Raji (cell line): ENCODE data around the gene FBXL22.

ENCODE experiments used
- POLR2A ChIP-seq: IDR thresholded peaks from 2 replicates; pipeline ENCODE4 v1.6.1; 2011; ENCODE audit warnings: low read depth, low read length, control low read depth; ENCODE audit not compliant: insufficient read depth

The FBXL22 gene

DNA sequence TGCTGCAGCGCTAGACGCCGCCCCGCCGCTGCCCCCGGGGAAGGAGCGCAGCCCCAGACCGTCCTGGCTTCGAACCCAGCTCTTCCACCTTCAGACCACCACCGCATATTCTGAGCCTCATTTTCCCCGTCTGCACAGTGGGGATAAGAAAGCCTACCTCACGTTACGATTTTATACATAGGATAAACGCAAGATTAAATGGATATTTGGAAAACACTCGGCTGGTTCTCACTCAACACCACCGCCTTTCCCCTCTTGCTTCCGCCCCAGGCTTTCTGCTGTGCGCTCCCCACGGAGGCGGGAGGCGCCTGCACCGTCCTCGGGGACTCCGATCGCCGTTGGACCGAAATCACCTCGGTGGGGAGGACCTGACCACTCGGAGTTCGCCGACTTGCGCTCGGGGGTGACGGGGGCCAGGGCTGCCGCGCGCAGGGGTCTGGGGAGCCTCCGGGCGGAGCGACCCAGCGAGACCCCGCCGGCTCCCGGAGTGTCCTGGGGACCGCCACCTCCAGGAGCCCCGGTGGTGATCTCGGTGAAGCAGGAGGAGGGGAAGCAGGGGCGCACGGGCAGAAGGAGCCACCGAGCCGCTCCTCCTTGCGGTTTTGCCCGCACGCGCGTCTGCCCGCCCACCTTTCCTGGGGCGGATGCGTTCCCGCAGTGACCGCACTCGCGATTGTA, 4.0 kb downstream of the FBXL22 start:
- no peak for TF ChIP-seq POLR2A

DNA sequence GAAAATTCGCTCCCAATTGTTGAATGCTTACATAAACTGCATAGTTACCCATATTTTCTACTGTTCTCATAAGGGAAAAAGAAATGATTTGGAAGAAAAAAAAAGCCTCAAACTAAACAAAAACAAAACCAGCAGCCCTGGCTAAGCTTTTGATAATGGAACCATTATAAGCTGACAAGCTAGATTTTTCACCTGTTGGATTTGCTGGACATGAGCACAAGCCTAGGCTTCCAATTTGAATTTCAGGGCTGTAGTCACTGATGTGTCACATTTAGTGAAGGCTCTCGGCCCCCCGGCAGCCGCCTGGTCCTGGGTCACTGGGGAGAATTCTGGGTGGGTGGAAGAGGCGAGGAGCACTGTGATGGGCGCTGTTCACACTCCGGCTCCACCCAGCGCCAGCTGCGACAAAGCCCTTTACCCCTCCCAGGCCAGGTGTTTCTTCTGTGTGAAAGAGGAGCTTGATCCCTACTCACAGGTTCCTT, 4.6 kb downstream of the FBXL22 start:
- no peak for TF ChIP-seq POLR2A

DNA sequence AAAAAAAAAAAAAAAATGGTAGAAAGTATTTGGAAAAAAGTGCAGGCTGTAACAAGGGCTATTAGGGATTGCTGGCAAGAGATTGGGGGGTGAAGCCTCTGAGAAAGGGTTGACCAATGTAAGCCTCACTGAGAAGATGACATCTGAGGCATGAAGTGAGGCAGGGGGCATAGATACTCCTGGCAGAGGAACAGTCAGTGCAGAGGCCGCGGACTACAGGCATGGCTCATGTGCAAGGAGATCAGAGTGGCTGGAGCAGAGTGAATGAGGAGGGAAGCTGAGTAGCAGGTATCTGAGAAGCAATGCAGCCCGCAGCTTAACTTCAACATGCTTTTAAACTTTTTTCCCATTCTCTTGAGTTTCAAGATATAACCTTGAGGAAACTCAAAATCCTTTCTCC, 5.4 kb downstream of the FBXL22 start:
- no peak for TF ChIP-seq POLR2A

DNA sequence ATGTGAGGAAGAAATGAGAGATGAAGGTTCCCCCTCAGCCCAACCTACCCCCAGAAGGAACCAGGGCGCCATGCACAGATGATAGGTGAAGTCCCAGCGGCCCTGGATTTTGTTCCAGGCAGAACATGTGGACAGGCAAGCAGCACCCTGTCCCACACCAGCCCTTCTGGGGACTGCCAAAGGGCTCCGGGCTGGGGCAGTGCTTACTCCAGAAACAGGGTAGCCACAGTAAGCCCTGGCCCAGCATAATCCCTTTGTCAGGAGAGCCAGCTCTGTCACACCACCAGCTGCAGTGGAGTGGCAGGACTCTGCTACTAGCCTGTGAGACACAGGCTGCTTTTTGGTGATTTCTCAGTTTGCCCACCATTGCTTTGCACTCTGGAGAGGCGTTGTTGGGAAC, 6.3 kb downstream of the FBXL22 start:
- no peak for TF ChIP-seq POLR2A

DNA sequence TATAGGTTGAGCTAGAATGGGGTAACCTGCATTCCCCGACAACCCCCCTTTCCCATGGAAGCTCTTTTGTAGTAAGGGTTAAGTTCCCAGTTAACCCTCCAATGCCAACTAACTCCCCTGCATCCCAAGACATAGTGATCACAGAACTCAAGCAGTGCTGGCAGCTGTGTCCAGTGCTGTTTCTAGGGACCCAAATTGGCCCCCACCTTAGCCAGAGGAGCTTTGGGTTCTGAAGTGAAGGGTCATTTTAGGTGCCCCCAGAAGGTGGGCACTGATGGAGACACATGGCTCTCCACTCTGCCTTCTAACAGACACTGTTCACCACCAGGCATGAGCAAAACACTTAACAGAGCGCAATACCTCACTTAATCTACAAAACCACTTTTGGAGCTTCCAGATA, 7.1 kb downstream of the FBXL22 start:
- no peak for TF ChIP-seq POLR2A

DNA sequence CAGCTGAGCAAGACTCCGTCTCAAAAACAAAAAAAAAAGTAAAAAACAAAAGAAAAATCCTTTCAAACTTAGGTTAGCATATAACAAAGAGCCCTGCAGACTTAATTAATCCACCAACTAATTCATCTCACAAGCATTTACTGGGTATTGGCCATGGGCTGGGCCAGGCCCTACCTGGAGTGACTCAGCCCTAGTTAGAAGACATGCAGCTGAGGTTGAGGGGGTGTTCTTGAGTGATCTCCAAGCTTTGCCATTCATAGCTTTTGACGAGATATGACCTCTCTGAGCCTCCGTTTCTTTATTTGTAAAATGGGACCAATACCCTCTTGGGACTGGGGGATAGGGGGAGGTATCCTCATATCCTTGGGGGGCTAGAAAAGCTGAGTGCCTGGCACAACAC, 7.8 kb downstream of the FBXL22 start:
- no peak for TF ChIP-seq POLR2A

DNA sequence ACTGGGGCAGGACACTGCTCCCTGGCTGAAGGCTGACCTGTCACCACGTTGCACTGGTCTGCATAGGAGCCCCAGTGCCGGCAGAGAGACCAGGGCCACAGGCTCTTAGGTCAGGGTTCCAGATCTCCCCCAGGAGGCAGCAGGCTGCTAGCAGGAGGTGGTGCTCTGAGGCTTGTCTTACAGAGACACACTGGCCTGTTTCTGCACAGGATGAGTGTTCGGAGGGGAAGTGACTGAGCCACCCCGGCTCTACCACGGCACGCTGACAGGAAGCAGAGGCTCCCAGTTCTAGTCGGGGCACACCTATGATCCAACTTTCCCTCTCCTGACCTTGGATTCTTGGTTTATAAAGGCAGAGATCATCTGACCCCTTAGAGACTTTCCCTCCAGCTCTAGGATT, 8.6 kb downstream of the FBXL22 start:
- no peak for TF ChIP-seq POLR2A

DNA sequence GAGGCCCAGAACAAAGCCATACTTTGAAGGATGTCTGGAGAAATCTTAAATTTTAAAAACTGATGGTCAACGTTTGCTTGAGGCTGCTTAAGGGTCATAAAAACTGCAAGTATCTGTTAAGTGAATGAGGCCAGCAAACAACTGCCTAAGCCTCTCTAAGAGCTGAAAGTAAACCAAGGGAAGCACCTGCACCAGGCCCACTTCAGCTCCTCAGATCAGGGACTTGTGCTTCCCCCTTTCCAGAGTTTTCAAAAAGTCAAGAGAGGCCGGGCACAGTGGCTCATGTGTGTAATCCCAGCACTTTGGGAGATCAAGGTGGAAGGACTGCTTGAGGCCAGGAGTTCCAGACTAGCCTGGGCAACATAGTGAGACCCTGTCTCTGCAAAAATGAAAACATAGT, 9.1 kb downstream of the FBXL22 start:
- TF ChIP-seq POLR2A: no peak

DNA sequence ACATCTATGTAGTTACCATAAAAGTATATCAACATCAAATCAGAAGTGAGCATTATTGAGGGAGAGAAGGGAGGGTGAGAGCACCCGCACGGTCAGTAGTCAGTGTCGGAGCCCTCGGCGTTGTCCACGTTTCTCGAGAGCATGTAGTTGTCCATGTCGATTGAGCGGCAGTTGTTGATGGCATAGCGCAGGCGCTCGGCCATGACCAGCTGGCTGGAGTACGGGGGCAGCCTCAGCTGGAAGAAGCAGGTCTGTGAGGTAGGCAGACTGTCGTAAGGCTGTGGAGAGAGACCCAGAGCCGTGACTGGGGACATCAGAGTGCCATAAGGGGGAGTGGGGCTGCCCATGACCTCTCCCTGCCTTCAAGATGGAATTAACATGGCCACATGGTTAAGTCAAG, 11.8 kb downstream of the FBXL22 start:
- TF ChIP-seq POLR2A: no peak

DNA sequence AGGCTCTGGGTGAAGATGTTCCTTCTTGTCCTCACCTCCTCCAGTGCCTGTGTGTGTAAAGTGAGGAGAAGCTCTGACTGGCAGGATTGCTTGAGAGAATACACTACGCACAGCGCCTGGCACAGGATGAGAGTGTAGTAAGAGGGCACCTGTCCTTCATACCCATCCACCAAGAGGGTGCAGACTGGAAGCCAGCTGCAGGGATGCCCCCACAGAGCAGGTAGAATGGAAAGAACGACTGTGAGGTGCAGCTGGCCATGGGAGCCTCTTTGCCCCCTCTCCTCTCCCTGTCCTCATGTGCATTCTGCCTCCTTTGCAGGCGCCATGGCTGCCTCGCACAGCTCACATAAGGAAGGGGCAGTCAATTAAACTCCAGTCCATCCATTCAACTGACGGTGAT, 12.3 kb downstream of the FBXL22 start:
- no peak for TF ChIP-seq POLR2A

DNA sequence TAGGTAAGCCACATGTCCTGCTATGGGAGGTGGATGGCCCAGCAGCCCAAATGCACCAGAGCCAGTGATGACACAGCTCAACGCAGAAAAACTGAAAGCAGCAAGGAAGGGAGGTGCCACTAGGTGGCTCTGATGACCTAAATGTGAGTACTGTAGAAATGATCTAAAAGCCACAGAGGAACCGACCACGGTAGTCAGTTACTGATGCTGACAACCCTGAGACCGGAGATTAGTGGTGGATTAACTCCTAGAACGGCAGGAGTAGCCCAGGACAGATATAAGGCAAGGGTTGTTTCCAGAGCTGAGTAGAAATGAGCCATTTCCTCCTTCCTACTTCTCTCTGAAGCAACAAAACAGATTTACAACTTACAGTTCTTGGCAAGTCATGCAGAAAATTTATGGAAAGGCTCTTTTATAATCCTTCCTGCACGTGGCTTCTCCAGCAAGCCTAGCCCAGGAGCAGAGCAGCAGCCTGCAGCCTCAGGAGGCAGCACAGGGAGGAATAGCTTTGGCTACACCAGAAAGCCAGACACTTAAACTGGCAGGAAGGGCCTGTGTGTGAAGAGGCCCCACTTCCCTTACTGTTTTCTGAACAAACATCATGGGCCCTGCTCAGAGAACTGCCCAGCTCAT, 13.1 kb downstream of the FBXL22 start:
- TF ChIP-seq POLR2A: no peak

DNA sequence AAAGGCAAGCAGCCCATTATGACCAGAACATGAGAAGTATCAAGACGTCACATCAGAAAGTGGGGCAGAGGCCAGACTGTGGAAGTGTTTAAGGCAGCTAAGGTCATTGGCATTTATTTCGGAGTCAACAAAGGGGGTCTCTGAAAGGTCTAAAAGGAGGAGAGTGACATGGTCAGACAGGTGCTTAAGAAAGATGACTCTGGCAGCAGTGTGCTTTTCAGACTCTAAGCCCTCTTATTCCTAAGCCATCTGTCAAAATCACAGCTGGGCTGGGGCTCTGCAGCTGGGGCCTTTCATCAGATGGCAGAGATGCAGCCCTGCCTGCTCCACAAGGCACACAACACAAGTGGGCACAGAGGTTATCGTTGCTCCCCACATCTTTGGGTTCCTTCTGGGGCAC, 14.0 kb downstream of the FBXL22 start:
- TF ChIP-seq POLR2A: no peak

DNA sequence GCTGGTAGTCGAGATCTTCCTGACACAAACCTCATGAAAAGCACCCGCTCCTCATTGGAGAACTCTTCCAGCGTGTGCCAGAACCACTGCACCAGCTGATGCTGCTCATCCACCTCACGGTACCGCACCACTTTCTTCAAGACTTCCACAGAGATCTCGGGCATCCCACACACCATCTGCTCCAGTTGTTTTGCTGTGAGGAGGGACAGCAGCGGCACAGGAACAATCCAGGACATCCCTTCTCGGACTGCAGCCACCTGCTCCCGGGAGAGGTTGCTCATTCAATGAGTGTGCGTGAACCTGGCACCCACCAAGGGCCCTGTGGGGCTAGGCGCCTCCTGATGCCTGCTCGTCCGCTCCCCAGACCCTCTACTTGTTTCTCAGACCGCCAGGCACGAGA, 15.1 kb downstream of the FBXL22 start:
- no peak for TF ChIP-seq POLR2A

DNA sequence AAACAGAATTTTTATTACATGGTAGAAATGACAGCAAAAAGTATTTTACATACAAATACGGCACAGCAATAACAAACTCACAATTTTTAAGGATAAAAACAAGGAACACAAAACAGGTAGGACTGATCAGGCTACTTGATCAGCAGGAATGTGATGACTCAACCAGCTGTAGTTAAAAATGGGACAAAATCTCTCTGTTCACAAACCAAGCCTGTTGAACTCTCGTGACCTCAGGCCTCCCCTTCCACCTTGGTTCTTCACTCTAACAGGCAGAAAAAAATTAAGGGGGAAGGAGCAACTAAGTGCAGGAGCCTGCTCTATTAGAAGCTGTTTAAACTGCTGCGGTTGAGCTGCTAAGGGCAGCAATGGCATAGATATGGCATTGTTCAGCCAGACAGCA, 18.7 kb downstream of the FBXL22 start:
- TF ChIP-seq POLR2A: no peak

DNA sequence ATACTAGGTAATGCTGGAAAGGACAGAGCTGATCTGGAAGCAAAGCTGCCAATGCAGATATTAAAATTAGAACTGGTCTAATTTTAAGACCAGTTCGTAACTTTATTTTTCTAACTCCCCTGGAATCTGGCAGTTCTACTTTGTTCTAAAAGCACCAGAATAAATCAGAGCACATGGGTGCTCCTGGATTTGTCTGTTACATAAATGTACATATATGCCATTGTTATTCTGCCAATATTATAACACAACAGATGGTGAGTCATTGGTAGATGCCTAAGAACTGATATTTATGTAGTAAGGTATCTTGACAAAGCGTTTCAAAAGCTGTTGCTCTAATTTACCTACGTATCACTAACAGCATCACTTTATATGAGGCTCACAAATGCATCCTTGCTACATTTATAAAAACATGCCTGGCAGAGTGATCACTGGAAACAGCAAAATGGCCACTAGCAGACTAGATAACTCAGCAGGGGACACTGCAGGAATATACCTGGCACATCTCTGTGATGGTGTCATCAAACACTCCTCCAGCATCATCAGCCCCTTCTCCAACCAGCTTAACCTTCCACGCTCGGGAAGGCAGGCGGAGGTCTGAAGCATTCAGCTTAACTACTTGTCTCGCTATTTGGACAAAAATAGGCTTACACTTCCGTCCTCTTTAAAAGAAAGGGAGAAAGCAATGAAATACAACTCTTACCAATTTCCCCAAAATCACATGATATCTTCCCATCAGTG, 26.2 kb downstream of the FBXL22 start:
- TF ChIP-seq POLR2A: no peak

DNA sequence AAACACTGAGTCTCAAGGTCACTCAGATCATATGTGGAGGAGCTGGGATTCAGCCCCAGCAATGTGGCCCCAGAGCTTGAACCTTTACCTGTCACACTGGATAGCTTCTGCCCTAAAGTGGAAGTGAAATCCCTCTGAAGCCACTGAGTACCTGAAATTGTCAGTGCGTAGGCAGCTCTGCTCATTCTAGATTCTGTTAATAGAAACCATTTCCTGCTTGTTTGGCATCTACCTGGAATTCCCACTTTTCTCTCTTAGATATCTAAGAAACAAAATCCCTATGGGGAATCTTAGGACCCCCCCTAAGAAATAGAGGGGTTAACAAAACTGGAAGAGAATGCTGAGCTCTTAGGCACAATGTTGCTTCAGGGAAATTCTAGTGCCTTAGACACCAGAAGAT, 29.8 kb downstream of the FBXL22 start:
- TF ChIP-seq POLR2A: no peak

DNA sequence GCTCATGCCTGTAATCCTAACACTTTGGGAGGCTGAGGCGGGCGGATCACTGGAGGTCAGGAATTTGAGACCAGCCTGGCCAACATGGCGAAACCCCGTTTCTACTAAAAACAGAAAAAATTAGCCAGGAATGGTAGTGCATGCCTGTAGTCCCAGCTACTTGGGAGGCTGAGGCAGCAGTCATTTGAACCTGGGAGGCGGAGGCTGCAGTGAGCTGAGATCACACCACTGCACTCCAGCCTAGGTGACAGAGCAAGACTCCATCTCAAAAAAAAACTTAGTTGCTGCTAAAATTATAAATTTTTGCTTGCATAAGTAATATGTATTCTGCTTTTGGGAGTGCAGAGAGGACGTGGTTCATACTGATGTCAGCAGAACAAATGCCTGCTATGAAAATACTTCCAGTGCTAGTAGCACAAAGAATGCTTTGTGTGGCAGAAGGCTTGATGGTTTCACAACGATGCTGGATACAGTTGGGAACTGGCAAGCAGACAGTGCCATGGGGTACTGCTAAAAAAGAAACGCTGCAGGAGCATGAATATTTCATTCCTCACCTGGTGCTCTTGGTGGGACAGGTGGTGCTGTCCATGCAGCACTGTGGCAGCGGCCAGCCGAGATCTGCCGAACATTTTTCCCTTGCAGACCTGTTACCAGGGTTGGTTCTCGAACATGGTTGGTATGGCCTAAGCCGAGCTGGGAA, 31.1 kb downstream of the FBXL22 start:
- TF ChIP-seq POLR2A: no peak
